Activated T-helper 1 cell treated with anti-CD3 and anti-CD28 coated beads, Interleukin-12 subunit alpha, Interleukin-12 subunit beta, Interleukin-2, Interleukin-4 antibody, amounts not matched to agents 30 ng/mL and 10 ng/mL and 1 ng/mL, durations not matched to agents 14 hours and 24 hours and 36 hours (primary cell): ENCODE data around the gene DLX1. TPM values are rescaled to one million over a fixed set of nuclear protein-coding genes. Genes with fewer than 3 reads are reported as not detected.
A peak's percentile ranks its signal among the peaks of the same experiment; 100 is the strongest.

Experiments used
- DNase-seq: peaks from one replicate; pipeline ENCODE4 v3.0.0; 2021; ENCODE audit warnings: low spot score
- H3K27ac Mint-ChIP-seq: one replicate; pipeline ENCODE4 v1.8.0; 2021; ENCODE audit warnings: mild to moderate bottlenecking, mixed read lengths
- H3K27me3 Mint-ChIP-seq: one replicate; pipeline ENCODE4 v1.8.0; 2022; ENCODE audit warnings: mild to moderate bottlenecking, moderate library complexity, mixed read lengths; ENCODE audit not compliant: insufficient read depth
- H3K36me3 Mint-ChIP-seq: one replicate; pipeline ENCODE4 v1.8.0; 2021; ENCODE audit warnings: low read depth, mixed read lengths
- H3K4me1 Mint-ChIP-seq: one replicate; pipeline ENCODE4 v1.8.0; 2021; ENCODE audit warnings: low read depth, mixed read lengths
- H3K4me3 Mint-ChIP-seq: one replicate; pipeline ENCODE4 v1.8.0; 2021; ENCODE audit warnings: mild to moderate bottlenecking, moderate library complexity, mixed read lengths
- H3K9me3 Mint-ChIP-seq: one replicate; pipeline ENCODE4 v1.8.0; 2021; ENCODE audit warnings: mixed read lengths
- intact Hi-C: fragments of 100-400 bp; cut with micrococcal nuclease; formaldehyde crosslinking; loops from one replicate; pipeline ENCODE4 v1.15.1; 2024
- total RNA-seq: library from RNA; stranded (reverse); gene quantifications from 2 replicates; pipeline ENCODE4 v1.2.3, GENCODE V29; 2022

The DLX1 gene
- total RNA-seq, 1 donor from 2014 or later = not detected

GRCh38 chr2:172092716-172093415, 7.6 kb downstream of the DLX1 start:
- H3K4me1 Mint-ChIP-seq = peaks cover 42% of the 10 kb centered on the region
- H3K27me3 Mint-ChIP-seq = peaks cover 86% of the 10 kb centered on the region
- H3K27ac Mint-ChIP-seq = peak overlapping the region; percentile 85
- H3K36me3 Mint-ChIP-seq = peaks cover 4% of the 10 kb centered on the region
- intact Hi-C loops = no loop called here
- DNase-seq = no peak
- H3K4me3 Mint-ChIP-seq = peak overlapping the region; percentile 57
- H3K9me3 Mint-ChIP-seq = no peaks in the 10 kb centered on the region

GRCh38 chr2:172093416-172094293, 8.3 kb downstream of the DLX1 start:
- peaks cover 82% of the 10 kb centered on the region for H3K27me3 Mint-ChIP-seq
- intact Hi-C loops = no loop called here
- peak overlapping the region; percentile 85 for H3K27ac Mint-ChIP-seq
- peaks cover 6% of the 10 kb centered on the region for H3K36me3 Mint-ChIP-seq
- H3K4me3 Mint-ChIP-seq = peak overlapping the region; percentile 57
- H3K9me3 Mint-ChIP-seq = no peaks in the 10 kb centered on the region
- no peak for DNase-seq
- peaks cover 39% of the 10 kb centered on the region for H3K4me1 Mint-ChIP-seq

DNA sequence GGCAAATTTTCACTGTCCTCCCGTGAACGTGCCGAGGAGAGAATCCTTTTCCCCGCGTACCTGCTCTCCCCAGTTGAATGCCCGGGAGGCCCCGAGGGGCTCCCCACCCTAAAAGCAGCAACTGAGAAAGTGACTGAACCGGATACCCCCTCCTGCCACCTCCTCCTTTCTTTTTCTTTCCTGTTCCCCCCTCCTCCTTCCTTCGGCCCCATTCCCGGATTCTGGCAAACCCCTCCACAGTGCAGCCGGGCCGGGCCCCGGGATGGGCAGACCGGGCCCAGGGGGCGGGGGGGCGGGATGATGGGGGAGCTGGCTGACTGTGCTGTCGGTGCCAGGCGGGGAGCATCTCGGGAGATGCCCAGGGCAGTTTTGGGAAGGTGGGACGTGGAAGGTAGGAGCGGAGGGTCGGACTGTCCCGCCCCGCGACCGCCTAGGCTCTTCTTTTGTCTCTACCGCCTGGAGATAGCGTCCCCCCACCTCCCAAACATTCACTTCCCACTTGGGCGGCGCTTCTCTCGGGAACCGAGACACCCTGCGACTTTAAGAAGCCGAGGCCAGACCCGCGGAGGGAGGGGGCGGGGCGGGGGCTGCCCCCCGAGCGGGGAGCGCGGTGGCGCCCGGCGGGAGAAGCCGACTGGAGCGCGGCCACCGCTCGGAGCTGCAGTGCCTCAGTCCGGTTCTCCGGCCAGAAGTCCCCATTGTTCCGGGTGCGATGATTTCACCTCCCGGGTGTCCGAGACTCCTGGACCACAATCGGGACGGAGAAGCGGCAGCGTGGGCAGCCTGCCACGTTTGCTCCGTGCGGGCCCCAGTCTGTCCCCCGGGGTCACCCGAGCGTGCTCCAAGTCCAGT, 9.2 kb downstream of the DLX1 start:
- Mint-ChIP-seq H3K4me1 (peaks cover 39% of the 10 kb centered on the region), H3K27ac (no peak overlapping the region), H3K36me3 (peaks cover 6% of the 10 kb centered on the region), H3K9me3 (no peaks in the 10 kb centered on the region), H3K27me3 (peaks cover 78% of the 10 kb centered on the region), H3K4me3 (no peak overlapping the region)
- intact Hi-C loops = loop anchor here (1.0 kb wide), 2 partner anchors 9 kb away; partner anchors contain the start of gene DLX1
- no peak for DNase-seq

DNA sequence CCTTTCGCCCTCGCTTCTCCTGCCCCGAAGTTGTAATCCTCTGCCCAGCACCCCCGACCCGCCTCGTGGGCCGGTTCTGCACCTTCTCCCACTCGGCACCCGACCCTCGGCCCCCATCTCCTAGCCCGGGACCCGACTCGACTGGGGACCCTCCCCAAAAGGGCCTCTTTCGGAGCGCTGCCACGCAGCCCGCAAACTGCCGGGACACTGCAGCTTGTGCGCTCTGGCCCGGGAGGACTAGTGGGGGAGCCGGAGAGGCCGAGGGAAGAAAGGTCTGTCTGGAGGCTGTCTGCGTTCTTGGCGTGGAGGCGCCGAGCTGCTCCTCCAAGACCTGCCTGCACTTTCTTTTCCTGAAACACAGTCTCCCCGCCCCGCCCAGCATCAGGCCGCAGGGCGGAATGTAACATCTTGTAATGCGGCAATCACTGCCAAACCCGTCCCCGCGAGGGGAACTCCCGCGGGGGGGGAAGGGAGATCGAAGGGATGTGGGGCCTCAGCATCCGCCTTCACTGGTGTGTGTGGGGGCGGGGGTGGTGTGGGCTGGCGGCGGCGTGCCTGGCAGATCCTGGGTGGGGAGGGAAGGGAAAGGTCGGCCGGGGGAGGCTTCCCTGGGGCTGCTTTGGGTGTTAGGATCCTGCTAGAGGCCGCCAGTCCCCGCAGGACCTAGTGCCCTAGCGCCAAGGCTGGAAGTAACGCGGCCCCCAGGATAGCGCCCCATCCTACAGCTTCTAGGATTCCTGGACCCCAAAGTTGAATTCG, 10.0 kb downstream of the DLX1 start:
- H3K36me3 Mint-ChIP-seq = peaks cover 6% of the 10 kb centered on the region
- H3K27ac Mint-ChIP-seq = peak overlapping the region; percentile 48
- peaks cover 39% of the 10 kb centered on the region for H3K4me1 Mint-ChIP-seq

DNA sequence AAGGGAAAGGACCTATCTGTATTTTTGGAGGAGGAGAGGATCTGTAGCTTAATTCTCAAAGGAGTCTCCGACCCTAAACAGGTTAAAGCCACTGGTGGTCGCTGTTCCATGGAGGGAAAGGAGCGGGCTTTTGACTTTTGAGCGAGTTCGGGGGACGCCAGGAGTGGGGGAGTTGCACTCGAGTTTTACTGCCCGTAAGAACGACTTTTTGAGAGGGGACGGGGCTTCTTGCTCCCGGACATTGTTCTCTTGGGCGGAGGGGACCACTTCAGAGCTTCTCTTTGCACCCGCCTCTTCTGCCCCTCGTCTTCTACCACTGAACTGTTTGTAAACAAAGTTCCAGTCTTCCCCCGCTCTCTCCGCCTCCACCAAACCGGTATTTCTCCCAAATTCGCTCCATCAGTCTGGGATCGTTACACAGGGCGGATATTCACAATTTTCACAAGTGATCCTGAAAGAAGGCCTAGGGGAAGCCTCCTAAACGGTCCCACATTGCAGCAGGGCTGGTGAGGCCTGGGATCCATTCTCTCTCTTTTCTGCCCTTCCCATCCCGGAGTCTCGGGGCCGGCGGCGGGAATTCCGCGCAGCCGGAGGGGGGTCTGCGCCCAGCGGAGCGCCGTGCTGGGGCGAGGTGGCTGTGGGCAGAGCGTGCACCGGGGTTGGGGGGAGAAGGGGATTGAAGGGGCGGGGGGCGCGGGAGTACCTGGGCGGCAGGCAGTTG, 10.8 kb downstream of the DLX1 start:
- H3K36me3 Mint-ChIP-seq = peaks cover 6% of the 10 kb centered on the region
- intact Hi-C loops = loop anchor here (1.0 kb wide), 2 partner anchors 7 to 11 kb away; partner anchors contain the start of gene DLX1
- H3K4me1 Mint-ChIP-seq = peaks cover 39% of the 10 kb centered on the region
- peak overlapping the region; percentile 81 for H3K4me3 Mint-ChIP-seq
- peaks cover 70% of the 10 kb centered on the region for H3K27me3 Mint-ChIP-seq
- DNase-seq = no peak
- no peaks in the 10 kb centered on the region for H3K9me3 Mint-ChIP-seq
- H3K27ac Mint-ChIP-seq = peak overlapping the region; percentile 48

More for the DNA sequence above, 10.0 kb downstream of the DLX1 start:
- Mint-ChIP-seq H3K27me3 (peaks cover 73% of the 10 kb centered on the region), H3K4me3 (peak overlapping the region; percentile 81), H3K9me3 (no peaks in the 10 kb centered on the region)
- intact Hi-C loops = loop anchor here (1.0 kb wide), 2 partner anchors 8 to 10 kb away; partner anchors contain the start of gene DLX1
- peak; percentile 60 for DNase-seq

GRCh38 chr2:172096626-172097547, 11.6 kb downstream of the DLX1 start:
- intact Hi-C loops = no loop called here
- peak overlapping the region; percentile 70 for H3K4me3 Mint-ChIP-seq
- peak overlapping the region; percentile 52 for H3K27ac Mint-ChIP-seq
- peaks cover 45% of the 10 kb centered on the region for H3K4me1 Mint-ChIP-seq
- no peaks in the 10 kb centered on the region for H3K9me3 Mint-ChIP-seq
- H3K27me3 Mint-ChIP-seq = peaks cover 69% of the 10 kb centered on the region
- peaks cover 6% of the 10 kb centered on the region for H3K36me3 Mint-ChIP-seq
- DNase-seq = no peak

- intact Hi-C loops = no loop called here
- Mint-ChIP-seq H3K36me3 (peaks cover 6% of the 10 kb centered on the region), H3K9me3 (no peaks in the 10 kb centered on the region), H3K4me1 (peaks cover 48% of the 10 kb centered on the region), H3K27ac (no peak overlapping the region), H3K4me3 (no peak overlapping the region), H3K27me3 (peaks cover 69% of the 10 kb centered on the region)
- DNase-seq = no peak
These were observed 12.3 kb downstream of the DLX1 start for GRCh38 chr2:172097557-172098131.

DNA sequence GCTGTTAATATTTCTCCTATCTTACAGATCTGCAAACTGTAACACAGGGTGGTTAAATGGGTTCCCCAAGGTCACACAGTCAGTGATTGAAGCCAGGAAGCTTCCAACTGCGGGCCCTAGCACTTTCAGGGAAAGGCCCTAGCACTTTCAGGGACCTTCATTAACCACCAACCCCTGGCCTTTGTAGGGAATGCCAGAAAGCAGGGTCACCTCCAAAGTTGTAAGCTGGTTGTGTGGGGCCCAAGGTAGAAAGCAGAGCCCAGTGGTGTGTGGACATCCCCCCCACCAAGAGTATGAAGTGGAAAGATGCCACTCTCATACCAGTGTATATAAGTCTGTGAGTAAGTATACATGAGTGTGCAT, 13.0 kb downstream of the DLX1 start:
- peaks cover 47% of the 10 kb centered on the region for H3K4me1 Mint-ChIP-seq
- DNase-seq = no peak
- peaks cover 68% of the 10 kb centered on the region for H3K27me3 Mint-ChIP-seq
- H3K27ac Mint-ChIP-seq = peak overlapping the region; percentile 73
- H3K4me3 Mint-ChIP-seq = peak overlapping the region; percentile 42
- H3K36me3 Mint-ChIP-seq = peaks cover 6% of the 10 kb centered on the region
- H3K9me3 Mint-ChIP-seq = no peaks in the 10 kb centered on the region
- intact Hi-C loops = no loop called here

GRCh38 chr2:172098650-172099471, 13.6 kb downstream of the DLX1 start:
- H3K4me3 Mint-ChIP-seq = peak overlapping the region; percentile 42
- no peaks in the 10 kb centered on the region for H3K9me3 Mint-ChIP-seq
- H3K4me1 Mint-ChIP-seq = peaks cover 47% of the 10 kb centered on the region
- no peak for DNase-seq
- H3K27ac Mint-ChIP-seq = peak overlapping the region; percentile 73
- intact Hi-C loops = no loop called here
- peaks cover 6% of the 10 kb centered on the region for H3K36me3 Mint-ChIP-seq
- peaks cover 68% of the 10 kb centered on the region for H3K27me3 Mint-ChIP-seq

GRCh38 chr2:172099472-172100079, 14.3 kb downstream of the DLX1 start:
- Mint-ChIP-seq H3K4me3 (no peak overlapping the region), H3K27me3 (peaks cover 68% of the 10 kb centered on the region), H3K4me1 (peaks cover 50% of the 10 kb centered on the region), H3K36me3 (peaks cover 6% of the 10 kb centered on the region), H3K9me3 (no peaks in the 10 kb centered on the region), H3K27ac (no peak overlapping the region)
- intact Hi-C loops = loop anchor here (5.0 to 10.0 kb wide), 4 partner anchors 285 to 1382 kb away; partner anchors contain the start of genes GAD1, GORASP2 and SP5
- no peak for DNase-seq
